ENCODE results near the gene PSMC5.
"Not testable (repeated sequence)": the region's sequence is repeated elsewhere in the genome, so short reads cannot be mapped to it uniquely, and the experiment has no call there.

Gene PSMC5

GRCh38 chr17:63841350-63842172, 14.3 kb downstream of the PSMC5 start:
- no peak for DNase-seq

GRCh38 chr17:63842173-63842539, 14.9 kb downstream of the PSMC5 start:
- no peak for DNase-seq

GRCh38 chr17:63842540-63843386, 15.5 kb downstream of the PSMC5 start, which contains the start of gene SMARCD2:
Gene SMARCD2, minus strand, starts transcription at chr17:63842685. Its CDS starts 11 bp downstream, at chr17:63842674.
- peak; percentile 98 for DNase-seq

GRCh38 chr17:63843387-63843888, 16.2 kb downstream of the PSMC5 start:
- DNase-seq: peak; percentile 93

- DNase-seq: no peak
These were observed 16.9 kb downstream of the PSMC5 start for GRCh38 chr17:63843910-63844677.

- DNase-seq: no peak
These were observed 18.3 kb downstream of the PSMC5 start for GRCh38 chr17:63845509-63845908.

GRCh38 chr17:63847525-63848249, 20.5 kb downstream of the PSMC5 start:
- no peak for DNase-seq

GRCh38 chr17:63848834-63849689, 21.8 kb downstream of the PSMC5 start:
- peak; percentile 59 for DNase-seq

GRCh38 chr17:63850401-63850800, 23.2 kb downstream of the PSMC5 start:
- no peak for DNase-seq

- no peak for DNase-seq
These were observed 26.0 kb downstream of the PSMC5 start for GRCh38 chr17:63853260-63853659.

- DNase-seq: no peak
These were observed 27.5 kb downstream of the PSMC5 start for GRCh38 chr17:63854709-63855108.

- DNase-seq: no peak
These were observed 28.0 kb downstream of the PSMC5 start for GRCh38 chr17:63855185-63855584.

- not testable (repeated sequence) for DNase-seq
These were observed 29.2 kb downstream of the PSMC5 start for GRCh38 chr17:63856425-63856824.

GRCh38 chr17:63859257-63859656, 32.0 kb downstream of the PSMC5 start:
- DNase-seq: no peak

- not testable (repeated sequence) for DNase-seq
These were observed 39.4 kb downstream of the PSMC5 start for GRCh38 chr17:63866625-63867024.

GRCh38 chr17:63869491-63870291, 42.5 kb downstream of the PSMC5 start:
- DNase-seq: not testable (repeated sequence)

- DNase-seq: not testable (repeated sequence)
These were observed 43.0 kb downstream of the PSMC5 start for GRCh38 chr17:63870292-63870665.

- DNase-seq: not testable (repeated sequence)
These were observed 44.6 kb downstream of the PSMC5 start for GRCh38 chr17:63871646-63872365.

- DNase-seq: not testable (repeated sequence)
These were observed 46.3 kb downstream of the PSMC5 start, which contains the start of gene CSH2 for GRCh38 chr17:63873577-63873976. Gene CSH2, minus strand, starts transcription at chr17:63873677. Its CDS starts 63 bp downstream, at chr17:63873614.

All from MV-4-11 (cell line).